COLO829 (cell line): ENCODE results near the gene IFT122.
"Not testable (repeated sequence)": the region's sequence is repeated elsewhere in the genome, so short reads cannot be mapped to it uniquely, and the experiment has no call there.

ENCODE experiments used
- DNase-seq: peaks from one replicate; pipeline ENCODE4 v3.0.0; 2012; ENCODE audit warnings: low spot score

The IFT122 gene

DNA sequence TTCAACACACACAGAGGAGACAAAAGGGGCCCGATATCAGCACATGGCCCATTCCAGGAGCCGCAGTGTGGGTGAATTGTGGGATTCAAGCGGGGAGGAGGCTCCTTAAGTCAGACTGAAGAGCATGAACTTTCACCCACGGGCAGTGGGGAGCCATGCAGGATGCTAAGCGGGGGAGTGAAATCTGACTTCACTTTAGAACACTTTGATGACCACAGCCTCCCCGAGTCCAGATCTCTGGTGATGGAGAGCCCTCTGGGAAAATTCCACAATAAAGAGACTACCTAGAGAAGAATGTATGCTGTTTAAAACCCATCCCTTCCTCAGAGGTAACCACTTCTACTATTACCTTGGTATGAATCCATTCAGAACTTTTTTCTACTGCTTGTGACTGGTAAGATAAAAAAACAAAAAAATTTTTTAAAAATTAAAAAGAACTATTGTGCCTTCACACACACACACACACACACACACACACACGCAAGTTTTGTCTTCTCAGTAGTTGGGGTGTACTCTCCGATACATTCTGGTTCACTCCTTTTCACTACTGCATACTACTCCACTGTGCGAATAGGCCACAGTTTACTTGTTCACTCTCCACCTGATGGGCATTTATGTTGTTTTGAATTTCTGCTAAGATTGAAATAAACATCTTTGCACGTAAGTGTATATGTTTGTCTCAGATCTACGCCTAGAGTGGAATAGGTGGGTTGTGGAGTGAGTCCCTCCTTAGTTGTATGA, 100.9 kb downstream of the IFT122 start:
- DNase-seq = no peak

DNA sequence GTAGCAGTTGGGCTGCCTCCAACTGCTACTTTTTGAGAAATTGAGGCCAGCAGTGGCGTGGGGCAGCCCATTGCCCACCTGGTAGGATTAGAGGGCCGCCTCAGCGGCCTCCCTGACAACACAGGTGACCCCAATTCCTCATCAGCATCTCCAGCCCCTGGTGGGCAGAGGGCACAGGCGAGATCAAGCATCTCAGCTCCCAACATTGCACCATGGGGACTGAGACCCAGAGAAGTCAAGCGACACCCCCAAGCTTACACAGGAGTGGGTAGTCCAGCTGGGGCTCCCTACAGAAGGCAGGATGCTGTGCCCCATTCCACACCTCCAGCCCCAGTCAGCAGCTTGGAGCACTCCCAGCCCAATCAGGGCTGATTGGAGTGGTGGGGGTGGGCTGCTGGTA, 102.7 kb downstream of the IFT122 start:
- DNase-seq = no peak

DNA sequence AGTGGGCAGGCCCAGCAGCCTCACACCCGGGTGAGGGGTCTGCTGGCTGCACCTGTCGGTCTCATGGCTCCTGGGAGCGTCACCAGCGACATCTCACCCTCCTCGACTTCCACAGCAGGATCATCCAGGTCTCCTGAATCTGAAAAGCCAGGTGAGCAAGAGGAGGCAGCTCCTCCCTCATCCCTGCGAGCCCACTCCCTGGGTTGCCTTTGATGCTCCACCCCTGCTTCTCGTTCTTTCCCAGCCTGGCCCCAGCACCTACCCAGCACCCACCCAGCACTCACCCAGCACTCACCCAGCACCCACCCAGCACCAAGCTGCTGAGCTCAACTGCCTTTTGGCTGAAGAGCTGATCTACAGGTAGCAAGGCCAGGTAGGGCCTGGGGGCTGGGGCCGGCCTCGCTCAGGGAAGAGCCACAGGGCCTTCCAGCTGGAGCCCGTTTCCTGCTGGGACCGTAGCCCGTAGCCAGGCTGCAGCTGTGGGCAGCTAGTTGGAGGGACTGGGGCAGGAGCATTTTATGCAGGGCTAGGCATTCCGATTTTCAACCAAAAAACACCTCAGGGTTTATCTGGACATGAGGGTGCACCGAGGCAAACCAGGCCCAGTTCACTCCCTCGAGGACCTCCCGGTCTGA, 103.2 kb downstream of the IFT122 start, which contains the start of gene H1-8:
H1-8 (plus strand) TSS at position 20 of the 635 bp plus-strand sequence; CDS start at position 64, 44 bp downstream.
- DNase-seq = no peak

DNA sequence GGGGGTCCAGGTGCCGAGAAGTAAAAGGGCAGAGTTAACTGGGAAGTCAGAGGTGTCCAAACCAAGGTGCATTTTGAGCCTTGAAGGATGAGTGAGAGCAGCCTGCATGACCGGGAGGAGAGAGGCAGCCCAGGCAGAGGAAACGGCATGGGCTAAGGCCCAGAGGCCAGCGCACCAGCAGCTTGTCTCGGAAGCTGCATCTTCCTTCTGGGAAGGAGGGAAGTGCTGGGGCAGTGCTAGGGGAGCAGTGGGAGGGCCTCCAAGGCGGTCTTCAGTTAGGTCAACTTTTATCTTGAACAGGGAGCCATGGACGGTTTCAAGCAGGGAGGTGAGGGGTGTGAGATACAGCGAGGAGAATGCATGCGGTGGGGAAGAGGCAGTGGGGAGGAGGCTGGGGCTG, 104.0 kb downstream of the IFT122 start:
- no peak for DNase-seq

DNA sequence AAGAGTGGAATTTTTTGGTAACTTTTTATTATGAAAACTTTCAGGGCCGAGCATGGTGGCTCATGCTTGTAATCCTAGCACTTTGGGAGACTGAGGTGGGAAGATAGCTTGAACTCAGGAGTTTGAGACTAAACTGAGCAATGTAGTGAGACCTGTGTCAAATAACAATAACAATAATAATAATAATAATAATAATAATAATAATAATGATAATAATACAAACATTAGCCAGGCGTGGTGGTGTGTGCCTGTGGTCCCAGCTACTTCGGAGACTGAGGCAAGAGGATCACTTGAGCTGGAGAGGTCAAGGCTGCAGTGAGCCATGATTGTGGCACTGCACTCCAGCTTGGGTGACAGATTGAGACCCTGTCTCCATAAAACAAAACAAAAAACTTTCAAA, 105.9 kb downstream of the IFT122 start:
- not testable (repeated sequence) for DNase-seq

DNA sequence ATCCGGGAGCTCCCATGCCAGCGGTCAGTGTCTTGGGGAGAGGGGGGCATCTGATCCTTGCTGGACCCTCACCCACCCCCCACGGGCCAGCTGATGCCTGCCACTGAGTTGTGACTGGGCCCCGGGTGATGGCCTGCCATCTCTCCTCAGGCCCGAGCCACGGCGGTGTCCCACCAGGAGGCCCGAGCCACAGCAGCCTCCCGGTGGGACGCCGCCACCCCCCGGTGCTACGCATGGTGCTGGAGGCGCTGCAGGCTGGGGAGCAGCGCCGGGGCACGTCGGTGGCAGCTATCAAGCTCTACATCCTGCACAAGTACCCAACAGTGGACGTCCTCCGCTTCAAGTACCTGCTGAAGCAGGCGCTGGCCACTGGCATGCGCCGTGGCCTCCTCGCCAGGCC, 107.2 kb downstream of the IFT122 start:
- no peak for DNase-seq

DNA sequence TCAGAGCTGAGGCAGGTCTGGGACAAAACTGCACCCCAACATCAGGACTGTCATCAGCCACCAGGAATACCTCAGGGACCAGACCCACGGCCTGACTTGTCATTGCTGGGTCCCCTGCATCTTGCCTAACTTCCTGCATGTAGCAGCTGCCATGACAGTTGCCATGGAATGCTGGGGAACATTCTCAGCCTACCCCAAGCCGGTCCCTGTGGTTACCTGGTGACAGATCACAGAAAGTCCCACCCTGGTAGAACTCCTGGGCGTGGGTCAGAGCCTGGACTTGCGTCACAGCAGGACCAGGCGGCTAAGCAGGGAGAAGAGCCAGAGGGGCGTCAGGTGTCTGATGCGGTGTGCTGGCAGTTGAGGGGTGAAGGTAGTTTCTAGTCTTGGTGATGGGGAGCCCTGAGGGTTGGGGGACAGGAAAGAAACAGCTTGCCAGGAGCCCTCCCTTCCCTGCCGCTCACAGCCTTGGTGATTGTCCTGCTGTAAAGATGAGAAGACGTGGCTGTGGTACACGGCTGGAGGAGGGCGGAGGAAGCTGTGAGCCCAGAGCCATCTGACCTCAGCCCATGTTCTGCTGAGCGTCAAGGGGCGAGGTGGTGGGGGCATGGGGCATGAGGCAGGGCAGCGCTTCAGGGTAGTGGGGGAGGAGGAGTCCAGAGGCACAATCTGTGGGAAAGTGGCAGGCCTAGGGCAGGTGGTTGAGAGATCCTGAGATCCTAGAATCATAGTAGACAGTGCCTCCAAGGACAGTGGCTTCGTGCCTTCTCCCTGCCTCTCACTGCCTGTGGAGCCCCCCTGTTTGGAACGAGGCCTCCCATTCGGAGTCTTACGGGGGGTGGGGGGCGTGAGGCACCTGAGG, 108.3 kb downstream of the IFT122 start:
- no peak for DNase-seq

DNA sequence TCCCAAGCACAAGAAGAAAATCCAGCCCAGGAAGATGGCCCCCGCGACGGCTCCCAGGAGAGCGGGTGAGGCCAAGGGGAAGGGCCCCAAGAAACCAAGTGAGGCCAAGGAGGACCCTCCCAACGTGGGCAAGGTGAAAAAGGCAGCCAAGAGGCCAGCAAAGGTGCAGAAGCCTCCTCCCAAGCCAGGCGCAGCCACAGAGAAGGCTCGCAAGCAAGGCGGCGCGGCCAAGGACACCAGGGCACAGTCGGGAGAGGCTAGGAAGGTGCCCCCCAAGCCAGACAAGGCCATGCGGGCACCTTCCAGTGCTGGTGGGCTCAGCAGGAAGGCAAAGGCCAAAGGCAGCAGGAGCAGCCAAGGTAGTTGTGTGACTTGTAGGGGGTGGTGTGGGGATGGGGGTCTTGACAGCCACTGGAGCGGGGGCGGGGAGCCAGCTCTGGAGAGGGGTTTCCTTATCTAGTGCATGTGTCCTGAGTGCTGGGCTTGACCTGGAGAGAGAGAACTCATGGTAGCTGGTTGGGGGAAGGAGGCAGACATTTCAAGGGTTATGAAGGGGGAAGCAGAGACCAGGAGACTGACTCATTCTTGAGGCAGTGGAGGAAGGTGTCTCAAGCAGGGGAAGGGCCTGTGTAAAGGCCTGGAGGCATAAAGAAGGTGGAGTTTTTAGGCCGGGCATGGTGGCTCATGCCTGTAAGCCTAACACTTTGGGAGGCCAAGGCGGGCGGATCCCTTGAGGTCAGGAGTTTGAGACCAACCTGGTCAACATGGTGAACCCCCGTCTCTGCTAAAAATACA, 109.2 kb downstream of the IFT122 start:
- no peak for DNase-seq

DNA sequence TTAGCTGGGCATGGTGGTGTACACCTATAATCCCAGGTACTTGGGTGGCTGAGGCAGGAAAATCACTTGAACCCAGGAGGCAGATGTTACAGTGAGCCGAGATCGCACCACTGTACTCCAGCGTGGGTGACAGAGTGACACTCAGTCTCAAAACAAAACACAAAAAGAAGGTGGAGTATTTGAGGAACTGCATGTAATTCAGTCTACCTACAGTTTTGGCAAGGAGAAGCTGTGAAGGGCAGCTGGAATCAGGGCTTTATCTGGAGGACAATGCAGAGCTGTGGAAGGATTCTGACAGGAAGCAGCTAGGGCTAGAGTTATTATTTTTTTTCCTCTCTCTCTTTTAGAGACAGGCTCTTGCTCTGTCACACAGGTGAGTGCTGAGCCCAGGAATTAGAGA, 109.8 kb downstream of the IFT122 start:
- DNase-seq = no peak

DNA sequence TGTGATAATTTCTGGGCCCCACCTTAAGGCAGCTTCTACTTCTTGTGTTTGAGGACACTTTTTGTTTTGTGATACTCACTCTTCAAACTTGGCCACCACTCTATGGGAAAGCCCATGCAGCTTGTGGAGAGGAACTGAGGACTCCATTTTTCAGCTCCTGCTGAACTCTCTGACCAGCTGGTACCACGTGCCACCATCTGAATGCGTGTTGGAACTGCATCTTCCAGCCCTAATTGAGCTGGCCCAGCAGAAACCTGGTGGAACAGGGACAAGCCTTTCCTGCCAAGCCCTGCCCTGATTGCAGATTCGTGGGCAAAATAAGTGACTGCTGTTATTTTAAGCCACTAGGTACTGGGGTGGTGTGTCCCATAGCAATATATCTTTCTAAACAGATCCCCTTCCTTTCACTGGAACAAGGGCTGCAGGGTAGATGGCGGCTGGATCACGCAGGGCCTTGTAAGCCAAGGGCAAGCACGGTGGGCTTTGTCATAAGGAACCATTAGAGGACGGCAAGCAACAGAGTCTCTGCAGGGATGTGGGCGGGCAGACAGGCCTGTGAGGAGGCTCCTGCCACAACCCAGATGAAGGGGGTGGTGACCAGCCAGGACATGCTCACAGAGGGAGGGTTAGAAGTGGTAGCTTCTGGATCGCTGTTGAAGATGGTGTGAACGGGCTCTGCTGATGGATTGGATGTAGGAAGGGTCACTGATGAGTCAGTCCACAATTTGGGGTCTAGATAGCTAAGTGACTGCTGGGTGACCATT, 112.4 kb downstream of the IFT122 start:
- no peak for DNase-seq

DNA sequence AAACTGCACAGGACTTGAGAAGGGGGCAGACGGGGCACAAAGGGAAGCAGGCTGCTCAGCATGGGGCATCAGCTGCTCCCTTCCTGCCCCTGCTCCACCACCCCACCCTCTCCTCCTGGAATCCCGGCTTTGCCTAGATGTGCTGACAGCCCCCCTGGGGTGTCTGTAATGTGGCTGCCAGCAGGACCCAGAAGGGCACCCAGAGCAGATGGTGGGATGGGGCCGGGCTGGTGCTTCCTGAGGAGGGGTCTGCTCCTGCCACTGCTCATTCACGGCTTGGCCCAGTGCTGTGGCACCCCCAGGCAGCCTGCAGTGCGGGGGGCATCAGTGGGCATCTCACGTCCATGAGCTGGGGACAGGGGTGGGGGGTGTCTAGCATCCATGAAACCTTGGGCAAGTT, 113.1 kb downstream of the IFT122 start:
- DNase-seq = no peak

DNA sequence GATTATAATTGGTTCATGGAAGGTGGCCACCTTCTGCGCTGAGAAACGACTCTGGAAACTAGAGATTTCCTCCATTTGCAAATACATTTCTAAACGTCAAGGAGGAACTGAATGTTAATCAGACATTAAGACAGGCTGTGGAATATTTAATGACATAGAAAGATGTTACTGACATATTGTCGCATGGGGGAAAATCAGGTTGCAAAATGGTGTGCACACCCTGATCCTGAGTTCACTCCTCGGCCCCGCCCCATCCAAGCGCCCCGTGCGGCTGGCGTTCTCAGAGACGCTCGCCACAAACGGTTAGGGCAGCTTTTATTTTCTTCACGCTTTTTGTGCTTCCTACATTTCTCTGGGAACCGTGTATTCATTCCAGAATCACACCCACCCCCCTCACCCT, 113.7 kb downstream of the IFT122 start:
- no peak for DNase-seq

DNA sequence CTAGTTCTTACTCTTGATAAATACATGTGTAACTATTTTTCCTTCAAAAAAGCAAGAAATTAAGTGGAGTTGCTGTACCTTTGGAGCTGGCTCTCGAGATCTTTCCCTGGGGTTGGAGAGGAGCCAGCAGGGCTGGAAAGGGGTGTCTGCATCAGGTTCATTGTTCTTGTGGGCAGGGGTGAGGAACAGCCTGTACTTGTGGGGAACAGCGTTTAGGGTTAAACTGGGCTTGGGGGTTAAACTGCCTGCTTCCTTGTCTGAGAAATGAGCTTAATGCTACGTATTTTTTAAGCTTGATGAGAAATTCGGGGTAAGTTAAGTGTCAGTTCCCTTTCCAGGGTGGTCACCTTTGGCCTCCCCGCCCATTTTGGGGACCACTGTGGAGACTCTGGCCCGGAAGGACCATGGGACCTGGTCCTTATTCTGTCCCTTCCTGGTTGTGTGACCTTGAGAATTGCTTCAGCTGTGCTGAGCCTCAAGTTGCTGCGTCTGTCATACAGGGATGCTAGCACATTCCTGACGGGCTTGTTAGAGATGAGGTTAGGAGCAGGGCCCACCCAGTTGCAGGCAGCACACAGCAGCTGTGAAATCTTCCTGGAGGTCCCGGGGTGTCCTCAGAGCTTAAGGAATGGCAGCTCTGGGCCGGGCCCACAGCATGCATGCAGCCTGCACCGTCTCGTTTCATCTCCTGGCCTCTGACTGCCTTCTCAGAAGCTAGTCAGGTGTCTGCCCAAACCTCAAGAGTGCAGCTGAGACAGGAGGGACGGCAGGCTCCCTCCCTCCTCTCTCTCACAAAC, 114.5 kb downstream of the IFT122 start:
- DNase-seq = no peak

DNA sequence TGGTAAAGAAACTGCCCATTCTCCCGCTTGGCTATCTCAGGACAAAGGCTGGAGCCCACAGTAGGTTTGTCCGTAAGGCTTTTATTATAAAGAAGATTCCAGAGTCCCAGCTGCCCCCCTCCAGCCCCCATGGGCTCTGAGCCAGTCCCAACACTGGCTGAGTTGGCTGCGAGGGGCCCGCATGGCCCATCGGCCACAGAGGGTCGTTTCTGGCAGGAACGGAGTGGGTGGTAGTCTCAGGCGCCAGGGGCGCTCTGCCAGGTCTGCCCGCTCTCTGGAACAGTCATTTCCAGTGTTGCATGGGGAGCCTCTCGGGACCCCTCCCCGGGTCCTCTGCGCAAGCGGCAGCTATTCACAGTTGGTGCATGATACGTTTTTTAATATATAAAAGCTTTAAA, 115.1 kb downstream of the IFT122 start:
- no peak for DNase-seq

DNA sequence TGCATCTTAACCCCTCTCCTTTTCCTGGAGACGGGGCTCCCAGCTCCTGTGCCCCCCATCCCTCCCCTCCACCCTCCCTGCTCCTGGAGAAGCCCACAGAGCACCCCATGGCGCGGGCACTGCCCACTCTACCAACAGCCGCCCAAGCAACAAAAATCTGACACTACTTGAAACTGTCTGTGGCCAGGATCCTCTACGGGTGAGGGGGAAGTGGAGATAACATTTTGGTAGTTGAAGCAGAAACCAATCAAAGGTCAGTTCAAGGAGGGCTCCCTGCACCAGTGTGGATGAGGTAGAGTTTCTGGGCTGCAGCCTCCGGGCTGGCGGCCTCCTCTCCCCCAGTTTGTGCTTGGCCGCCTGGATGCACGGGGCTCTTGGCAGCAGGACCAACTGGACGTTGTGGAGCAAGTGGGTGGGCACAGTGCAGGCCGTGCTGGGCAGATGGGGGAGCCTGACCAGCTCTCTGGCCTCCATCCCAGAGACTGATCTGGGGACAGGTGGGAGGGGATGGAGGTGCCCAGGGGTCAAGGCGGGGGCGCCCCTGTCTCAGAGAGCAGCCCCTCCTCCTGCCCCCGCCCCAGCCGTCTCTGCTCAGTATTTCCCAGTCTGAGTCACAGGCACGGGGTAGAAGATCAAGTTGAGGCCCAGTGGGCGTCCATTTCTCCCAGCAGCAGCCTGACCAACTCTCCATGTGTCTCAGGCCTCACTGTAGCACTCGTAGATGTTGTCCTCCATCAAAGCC, 115.8 kb downstream of the IFT122 start:
- no peak for DNase-seq

DNA sequence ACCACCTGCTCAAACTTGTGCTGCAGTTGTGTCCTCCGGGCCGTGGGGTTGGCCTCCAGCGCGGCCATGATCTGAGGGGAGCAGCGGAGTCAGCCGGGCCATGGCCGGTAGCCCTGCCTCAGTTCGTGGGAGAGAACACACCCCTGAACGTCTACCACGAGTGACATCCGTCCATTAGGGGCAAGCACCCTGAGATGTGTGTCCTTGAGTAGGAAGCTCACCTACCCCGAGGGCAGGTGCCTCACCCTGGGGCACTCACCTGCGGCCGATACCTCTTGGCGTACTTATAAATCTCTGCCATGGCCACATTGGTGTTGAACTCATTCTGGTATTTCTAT, 116.3 kb downstream of the IFT122 start:
- no peak for DNase-seq

DNA sequence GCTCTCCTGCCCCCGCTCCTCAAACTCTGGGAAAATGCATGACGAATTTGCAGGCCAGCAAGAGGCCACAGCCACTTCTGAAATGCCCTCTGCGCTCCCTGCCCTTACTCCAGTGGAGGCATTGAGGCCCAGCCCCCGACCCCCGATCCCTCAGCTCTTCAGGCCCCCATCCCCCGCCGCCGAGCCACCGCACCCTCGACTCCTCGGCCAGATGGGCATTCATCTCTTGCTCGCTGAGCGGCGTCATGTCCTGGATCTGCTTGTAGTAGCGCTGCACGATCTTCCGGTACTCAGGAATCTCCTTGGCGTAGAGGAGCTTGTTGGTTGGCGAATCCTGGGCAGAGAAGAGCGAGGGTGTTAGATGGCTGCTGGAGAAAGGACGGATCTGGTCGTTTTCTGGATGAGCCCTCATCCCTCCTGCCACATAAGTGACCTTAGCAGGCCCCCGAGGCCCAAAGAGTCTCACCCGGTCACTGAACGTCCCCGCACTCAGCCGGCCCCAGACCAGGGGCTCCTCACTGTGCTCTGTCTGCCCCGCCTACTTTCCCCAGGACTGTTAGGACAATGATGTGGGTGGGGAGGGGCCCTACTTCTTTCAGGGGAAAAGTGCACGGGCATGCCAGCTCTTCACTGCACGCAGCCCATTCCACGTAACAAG, 117.0 kb downstream of the IFT122 start:
- DNase-seq = no peak

DNA sequence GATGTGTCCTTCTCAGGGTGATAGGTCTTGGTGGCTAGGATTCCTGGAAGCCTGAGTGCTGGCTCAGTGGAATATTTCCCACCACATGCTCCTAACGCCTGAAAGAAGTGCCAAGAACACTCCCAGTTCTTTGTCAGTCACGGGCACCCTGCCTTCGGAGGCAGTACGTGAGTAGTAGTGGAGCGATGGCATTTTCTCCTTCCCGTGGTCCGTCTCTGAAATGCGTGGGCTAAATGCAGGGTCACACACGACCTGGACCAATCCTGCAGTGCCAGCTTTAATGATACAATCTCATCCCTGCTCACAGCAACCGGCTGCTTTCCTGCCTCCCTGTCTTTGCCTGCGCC, 117.5 kb downstream of the IFT122 start:
- DNase-seq = no peak

DNA sequence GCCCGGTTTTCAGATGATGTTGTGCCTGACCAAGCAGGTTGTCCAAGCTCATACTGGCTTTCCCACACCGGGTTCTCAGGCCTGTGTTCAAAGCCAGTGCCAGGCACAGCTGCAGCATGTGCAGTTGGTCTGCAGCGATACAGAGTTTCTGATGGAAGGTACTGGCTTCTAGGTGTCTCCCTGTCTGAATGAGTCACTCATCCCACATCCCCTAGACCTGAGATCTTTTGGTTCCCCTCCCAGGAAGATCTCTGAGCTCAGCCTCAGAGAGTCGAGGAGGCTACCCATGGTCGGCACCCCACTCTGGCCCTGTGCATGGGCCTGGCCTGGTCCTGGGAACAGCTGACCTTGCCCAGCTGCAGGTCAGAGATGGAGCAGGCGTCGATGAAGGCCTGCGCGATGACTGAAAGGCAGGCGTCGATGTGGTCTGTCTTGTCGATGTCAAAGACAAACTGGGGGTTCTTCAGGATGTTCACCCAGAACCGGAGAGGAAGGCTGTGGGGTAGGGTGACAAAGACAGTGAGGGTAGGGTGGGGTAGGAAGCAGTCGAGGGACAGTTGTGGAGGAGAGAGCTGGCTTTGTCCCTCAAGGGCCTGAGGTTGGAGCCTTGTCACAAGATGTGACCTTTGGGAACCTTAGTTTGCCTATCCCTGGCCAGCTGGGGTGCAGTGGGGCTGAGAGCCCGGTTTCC, 118.2 kb downstream of the IFT122 start:
- no peak for DNase-seq
